Activated CD4-positive, alpha-beta T cell treated with anti-CD3 and anti-CD28 coated beads for 36 hours (primary cell): ENCODE data around the gene ARPP21. TPM values are rescaled to one million over a fixed set of nuclear protein-coding genes. Genes with fewer than 3 reads are reported as not detected.
"Not testable (repeated sequence)": the region's sequence is repeated elsewhere in the genome, so short reads cannot be mapped to it uniquely, and the experiment has no call there.

Source experiments
- ATAC-seq: fragments of 200-7000 bp; cut with Tn5 transposase; one replicate; pipeline ENCODE4 v1.10.0; 2021; ENCODE audit warnings: mild to moderate bottlenecking, moderate library complexity
- CTCF ChIA-PET: fragments of 350-600 bp; sonication (Branson Sonifier 250); formaldehyde crosslinking; loops from one replicate; lab custom pipeline; 2021; ENCODE audit warnings: antibody characterized with exemption; lab: Charles Lee
- POLR2A ChIA-PET: fragments of 350-600 bp; sonication (Branson Sonifier 250); formaldehyde crosslinking; loops from one replicate; lab custom pipeline; 2021; ENCODE audit warnings: antibody characterized with exemption, inconsistent platforms; lab: Charles Lee
- DNase-seq: peaks from one replicate; pipeline ENCODE4 v3.0.0-alpha.2; 2020
- H3K27ac Mint-ChIP-seq: one replicate; pipeline ENCODE4 v1.8.0; 2021; ENCODE audit warnings: mixed read lengths
- H3K27me3 Mint-ChIP-seq: one replicate; pipeline ENCODE4 v1.8.0; 2021; ENCODE audit warnings: mixed read lengths
- H3K36me3 Mint-ChIP-seq: one replicate; pipeline ENCODE4 v1.8.0; 2021; ENCODE audit warnings: low read depth, mixed read lengths
- H3K4me1 Mint-ChIP-seq: one replicate; pipeline ENCODE4 v1.8.0; 2021; ENCODE audit warnings: mixed read lengths
- H3K4me3 Mint-ChIP-seq: one replicate; pipeline ENCODE4 v1.8.0; 2021; ENCODE audit warnings: mild to moderate bottlenecking, moderate library complexity, mixed read lengths
- H3K9me3 Mint-ChIP-seq: one replicate; pipeline ENCODE4 v1.8.0; 2021; ENCODE audit warnings: low read depth, mixed read lengths
- intact Hi-C, 2 experiments: fragments of 100-400 bp; cut with DNase I in 1 of 2; cut with micrococcal nuclease in 1 of 2; formaldehyde crosslinking; loops; one replicate each; pipeline versions ENCODE4 v1.14.2 to v1.15.1; 2022 to 2024; cut with DNase I, micrococcal nuclease
- total RNA-seq, 2 experiments: library from RNA; stranded (reverse); gene quantifications; one replicate each; pipeline ENCODE4 v1.2.3, GENCODE V29; 2021

Gene ARPP21
- total RNA-seq = not detected

DNA sequence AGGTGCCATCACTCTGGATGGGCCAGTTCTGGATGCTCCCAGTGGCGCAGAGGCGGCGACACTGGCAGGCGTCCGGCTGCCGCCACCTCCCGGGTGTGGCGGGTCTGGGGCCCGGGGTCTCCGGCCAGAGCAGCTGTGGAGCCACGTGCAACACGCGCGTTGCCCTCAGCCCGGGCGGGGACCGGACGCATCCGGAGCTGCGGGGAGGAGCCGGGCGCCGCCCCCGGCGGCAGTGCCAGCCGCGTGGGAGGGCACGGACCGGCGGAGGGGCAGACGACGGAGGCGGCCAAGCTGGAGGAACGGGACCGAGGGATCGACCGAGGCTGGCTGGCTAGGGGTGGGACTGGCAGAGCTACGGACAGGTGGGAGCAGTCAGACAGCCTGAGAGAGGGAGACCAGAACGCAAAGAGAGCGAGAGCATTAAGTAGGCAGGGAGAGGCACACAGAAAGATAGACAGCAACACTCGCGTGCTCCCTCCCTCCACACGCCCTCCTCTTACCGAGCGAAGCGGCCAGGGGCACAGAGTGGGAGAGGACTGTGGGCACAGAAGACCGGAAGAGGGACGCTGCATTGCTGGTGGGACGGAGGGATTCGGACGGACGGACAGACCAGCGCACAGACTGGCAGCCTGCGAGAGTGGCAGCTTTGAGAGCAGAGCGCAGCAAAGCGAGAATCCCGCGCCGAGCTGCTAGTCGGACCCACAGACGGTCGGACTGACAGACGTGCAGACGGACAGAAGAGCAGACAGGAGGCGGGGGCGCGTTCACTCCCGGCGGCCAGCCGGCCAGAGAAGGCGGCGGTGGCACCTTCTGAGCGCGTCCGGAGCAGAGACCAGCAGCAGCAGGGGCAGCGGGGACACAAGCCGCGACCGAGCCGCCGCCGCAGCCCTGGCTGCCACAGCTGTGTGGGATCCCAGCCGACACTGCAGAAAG, at the start of gene ARPP21:
Gene ARPP21, plus strand, starts transcription at position 272 of the 933 bp plus-strand sequence. CDS start 42,227 bp downstream, outside the sequence.
- Mint-ChIP-seq H3K9me3 (no peaks in the 10 kb centered on the region), H3K4me1 (peaks cover 12% of the 10 kb centered on the region), H3K27me3 (peaks cover 35% of the 10 kb centered on the region), H3K4me3 (peak within 1 kb of the TSS; percentile 67), H3K36me3 (no peaks in the 10 kb centered on the region), H3K27ac (no peak within 1 kb of the TSS)
- intact Hi-C loops = no loop called here
- ChIA-PET POLR2A (no interaction called here), CTCF (no interaction called here)
- ATAC-seq (peak; percentile 65), DNase-seq (peak; percentile 51)

DNA sequence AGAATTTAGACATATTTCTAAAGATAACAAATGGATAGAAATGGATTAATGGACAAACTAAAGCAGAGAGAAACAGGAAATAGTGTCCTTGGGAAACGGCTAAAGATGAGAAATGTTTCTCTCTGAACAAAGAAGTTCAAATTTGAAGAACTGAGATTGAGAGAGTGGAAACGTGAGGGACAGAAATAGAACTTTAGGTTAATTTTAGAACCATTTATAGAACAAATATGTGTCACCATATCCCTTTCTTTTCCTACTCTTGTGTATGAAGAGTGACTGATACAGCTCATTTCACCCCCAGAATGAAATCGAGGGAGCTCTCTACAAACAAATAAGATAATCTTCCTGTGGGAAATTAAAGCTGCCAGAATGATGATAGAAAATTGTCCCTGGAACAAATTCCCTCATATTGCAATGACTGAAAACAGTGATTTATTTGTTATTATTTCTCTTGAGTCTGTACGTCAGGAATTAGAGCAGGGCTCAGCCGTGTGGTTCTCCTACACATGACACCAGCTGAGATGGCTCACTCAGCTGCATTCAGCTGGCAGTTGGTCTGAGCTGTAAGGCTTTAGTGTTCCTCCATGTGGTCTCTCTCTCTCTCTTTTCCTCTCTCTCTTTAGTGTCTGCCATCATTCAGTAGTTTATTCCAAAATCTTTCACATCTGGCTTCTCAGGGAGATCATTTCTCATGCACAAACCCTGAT, 46.6 kb upstream of the ARPP21 start:
- H3K4me3 Mint-ChIP-seq = no peak overlapping the region
- DNase-seq (no peak), ATAC-seq (no peak)
- H3K27ac Mint-ChIP-seq = no peak overlapping the region
- H3K4me1 Mint-ChIP-seq = no peaks in the 10 kb centered on the region
- no peaks in the 10 kb centered on the region for H3K27me3 Mint-ChIP-seq
- ChIA-PET POLR2A (no interaction called here), CTCF (no interaction called here)
- intact Hi-C loops = no loop called here
- no peaks in the 10 kb centered on the region for H3K36me3 Mint-ChIP-seq
- H3K9me3 Mint-ChIP-seq = peaks cover 4% of the 10 kb centered on the region

DNA sequence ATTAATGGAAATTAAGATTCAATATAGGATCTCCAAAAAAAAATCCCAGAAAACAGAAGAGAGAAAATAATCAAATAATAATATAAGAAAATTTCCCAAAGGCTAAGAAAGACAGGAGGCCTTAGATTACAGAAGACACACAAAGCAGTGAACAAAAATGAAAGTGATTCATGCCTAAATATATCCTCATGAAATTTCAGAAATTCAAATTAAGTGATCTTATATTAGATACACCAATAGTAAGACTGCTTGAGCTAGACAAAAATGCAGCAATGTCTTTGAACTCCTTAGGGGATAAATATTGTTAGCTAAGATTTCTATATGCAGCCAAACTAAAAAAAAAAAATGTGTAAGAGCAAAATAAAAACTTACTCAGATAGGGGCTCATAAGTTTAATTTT, 44.6 kb upstream of the ARPP21 start:
- ATAC-seq = no peak
- DNase-seq = no peak
- no peaks in the 10 kb centered on the region for H3K4me1 Mint-ChIP-seq
- ChIA-PET POLR2A (no interaction called here), CTCF (interaction anchor here (0.6 kb wide), 1 partner anchor 15 kb away, joined by 3 read pairs; no protein-coding TSS in a partner anchor)
- intact Hi-C loops = no loop called here
- no peak overlapping the region for H3K27ac Mint-ChIP-seq
- H3K4me3 Mint-ChIP-seq = no peak overlapping the region
- no peaks in the 10 kb centered on the region for H3K36me3 Mint-ChIP-seq
- H3K27me3 Mint-ChIP-seq = no peaks in the 10 kb centered on the region
- H3K9me3 Mint-ChIP-seq = no peaks in the 10 kb centered on the region

DNA sequence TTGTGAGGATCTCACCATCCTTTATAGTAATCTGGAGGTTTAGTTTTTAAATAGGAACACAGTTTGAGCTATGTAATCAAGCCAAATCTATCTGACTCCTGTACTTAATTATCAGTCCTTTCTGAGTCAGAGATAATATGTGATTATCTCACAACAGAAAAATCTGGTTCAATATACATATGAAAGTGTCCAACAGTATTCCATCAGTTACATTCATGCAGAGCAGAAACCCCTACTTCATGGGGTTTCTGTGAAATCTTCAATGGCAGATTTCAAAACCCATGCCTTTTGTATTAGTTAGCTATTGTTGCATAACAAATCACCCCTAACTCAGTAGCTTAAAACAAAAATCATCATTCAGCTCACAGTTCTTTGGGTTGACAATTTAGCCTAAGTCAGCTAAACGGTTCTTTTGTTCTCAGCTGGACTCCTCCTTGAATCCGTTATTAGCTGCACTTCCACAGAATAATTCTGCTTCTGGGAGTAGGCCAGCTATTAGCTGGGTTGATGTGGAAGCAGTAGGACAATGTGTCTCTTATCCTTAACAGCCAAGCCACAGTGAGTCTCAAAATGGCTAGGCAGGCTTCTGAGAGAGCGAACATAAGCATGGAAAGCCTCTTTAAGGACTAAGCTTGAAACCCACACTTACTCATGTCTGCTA, 42.9 kb upstream of the ARPP21 start:
- ATAC-seq = no peak
- H3K27me3 Mint-ChIP-seq = no peaks in the 10 kb centered on the region
- H3K4me1 Mint-ChIP-seq = no peaks in the 10 kb centered on the region
- no peaks in the 10 kb centered on the region for H3K36me3 Mint-ChIP-seq
- no peak for DNase-seq
- no peak overlapping the region for H3K27ac Mint-ChIP-seq
- ChIA-PET CTCF (no interaction called here), POLR2A (interaction anchor here (0.6 kb wide), 1 partner anchor 188 kb away, joined by 3 read pairs; no protein-coding TSS in a partner anchor)
- H3K4me3 Mint-ChIP-seq = no peak overlapping the region
- intact Hi-C loops = no loop called here
- no peaks in the 10 kb centered on the region for H3K9me3 Mint-ChIP-seq

DNA sequence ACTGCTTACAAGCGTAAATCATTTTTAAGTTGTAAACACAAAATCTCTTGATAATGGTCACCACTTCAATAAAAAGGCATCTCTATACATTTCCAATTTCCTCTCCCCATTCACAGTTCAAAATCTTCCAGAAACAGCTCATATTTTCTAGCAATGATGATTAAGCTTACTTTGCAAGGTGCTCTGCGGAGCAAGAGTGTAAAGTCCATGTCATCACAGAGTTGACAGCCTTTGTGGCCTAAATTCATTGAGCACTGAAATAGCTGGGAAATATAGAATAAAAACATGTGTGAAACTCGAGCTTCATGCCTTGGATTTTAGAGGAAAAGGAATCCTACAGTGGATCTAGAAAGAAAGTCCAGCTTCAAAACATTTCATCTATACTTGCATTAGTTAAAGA, 41.8 kb upstream of the ARPP21 start:
- Mint-ChIP-seq H3K36me3 (no peaks in the 10 kb centered on the region), H3K9me3 (no peaks in the 10 kb centered on the region), H3K4me1 (no peaks in the 10 kb centered on the region), H3K4me3 (no peak overlapping the region), H3K27ac (no peak overlapping the region), H3K27me3 (no peaks in the 10 kb centered on the region)
- intact Hi-C loops = no loop called here
- ATAC-seq (no peak), DNase-seq (no peak)
- ChIA-PET CTCF (no interaction called here), POLR2A (no interaction called here)

DNA sequence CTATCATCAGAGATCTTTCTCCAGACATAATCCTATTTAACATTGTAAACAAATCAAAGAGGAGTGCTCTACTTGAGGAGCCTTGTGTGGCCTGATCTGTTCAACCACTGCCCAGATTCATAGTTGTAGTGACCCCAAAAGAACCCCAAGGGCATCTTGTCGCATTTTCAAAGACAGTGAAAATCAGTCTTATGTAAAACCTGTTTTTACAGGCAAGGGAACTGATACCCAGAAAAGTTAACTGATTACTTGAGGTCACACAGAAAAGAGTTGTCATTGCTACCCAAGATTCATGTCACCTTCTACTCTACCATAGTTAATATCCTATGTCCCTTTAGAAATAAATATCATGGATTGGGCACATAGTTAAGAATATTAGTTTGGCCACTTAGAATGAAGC, 40.5 kb upstream of the ARPP21 start:
- Mint-ChIP-seq H3K27ac (no peak overlapping the region), H3K4me3 (no peak overlapping the region), H3K9me3 (no peaks in the 10 kb centered on the region), H3K4me1 (no peaks in the 10 kb centered on the region), H3K27me3 (no peaks in the 10 kb centered on the region), H3K36me3 (no peaks in the 10 kb centered on the region)
- DNase-seq (no peak), ATAC-seq (no peak)
- intact Hi-C loops = no loop called here
- CTCF ChIA-PET = no interaction called here
- POLR2A ChIA-PET = no interaction called here

DNA sequence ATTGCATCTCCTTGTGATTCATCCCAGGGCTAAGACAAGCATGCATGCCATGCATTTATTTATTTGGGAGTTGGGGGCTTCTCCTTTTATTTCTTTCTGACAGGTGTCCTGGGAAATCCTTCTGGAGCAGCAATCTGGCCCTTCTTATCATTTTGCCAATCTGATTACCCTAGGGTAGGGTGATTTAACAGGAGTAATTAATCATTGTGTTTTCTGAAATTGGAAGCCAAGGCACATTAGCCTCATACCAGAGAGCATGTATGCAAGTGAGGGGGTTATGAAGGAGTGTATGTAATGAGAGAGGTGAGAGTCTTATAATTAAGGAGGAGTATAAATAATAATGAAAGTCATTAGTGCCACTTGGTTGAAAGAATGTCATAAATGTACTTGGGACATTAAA, 37.4 kb upstream of the ARPP21 start:
- ChIA-PET CTCF (no interaction called here), POLR2A (no interaction called here)
- intact Hi-C loops = no loop called here
- H3K4me3 Mint-ChIP-seq = no peak overlapping the region
- no peaks in the 10 kb centered on the region for H3K4me1 Mint-ChIP-seq
- peaks cover 2% of the 10 kb centered on the region for H3K9me3 Mint-ChIP-seq
- H3K36me3 Mint-ChIP-seq = no peaks in the 10 kb centered on the region
- ATAC-seq (no peak), DNase-seq (no peak)
- H3K27ac Mint-ChIP-seq = no peak overlapping the region
- no peaks in the 10 kb centered on the region for H3K27me3 Mint-ChIP-seq

- DNase-seq (no peak), ATAC-seq (no peak)
- no peak overlapping the region for H3K27ac Mint-ChIP-seq
- ChIA-PET CTCF (no interaction called here), POLR2A (no interaction called here)
- H3K27me3 Mint-ChIP-seq = no peaks in the 10 kb centered on the region
- no peaks in the 10 kb centered on the region for H3K4me1 Mint-ChIP-seq
- no peak overlapping the region for H3K4me3 Mint-ChIP-seq
- intact Hi-C loops = no loop called here
- H3K9me3 Mint-ChIP-seq = peaks cover 2% of the 10 kb centered on the region
- no peaks in the 10 kb centered on the region for H3K36me3 Mint-ChIP-seq
These were observed 36.9 kb upstream of the ARPP21 start for GRCh38 chr3:35602395-35602936.

GRCh38 chr3:35616346-35616745, 23.0 kb upstream of the ARPP21 start:
- H3K36me3 Mint-ChIP-seq = no peaks in the 10 kb centered on the region
- no peak overlapping the region for H3K27ac Mint-ChIP-seq
- no peak for DNase-seq
- no peaks in the 10 kb centered on the region for H3K4me1 Mint-ChIP-seq
- ChIA-PET CTCF (no interaction called here), POLR2A (no interaction called here)
- no peaks in the 10 kb centered on the region for H3K27me3 Mint-ChIP-seq
- H3K9me3 Mint-ChIP-seq = no peaks in the 10 kb centered on the region
- intact Hi-C loops = no loop called here
- ATAC-seq = no peak
- H3K4me3 Mint-ChIP-seq = no peak overlapping the region

DNA sequence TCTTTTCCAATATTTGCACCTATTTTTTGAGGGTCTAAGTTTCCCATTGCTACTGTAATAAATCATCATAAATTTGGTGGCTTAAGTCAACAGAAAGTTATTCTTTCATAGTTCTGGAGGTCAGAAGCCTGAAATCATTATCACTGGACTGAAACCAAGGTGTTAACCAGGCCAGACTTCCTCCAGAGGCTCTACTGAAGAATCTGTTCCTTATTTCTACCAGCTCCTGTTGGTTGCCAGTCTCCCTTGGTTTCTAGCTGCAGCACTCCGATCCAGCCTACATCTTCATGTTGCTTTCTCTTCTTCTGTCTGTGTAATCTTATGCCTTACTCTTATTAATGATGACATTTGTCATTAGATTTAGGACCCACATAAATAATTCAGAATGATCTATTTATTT, 22.0 kb upstream of the ARPP21 start:
- no peaks in the 10 kb centered on the region for H3K27me3 Mint-ChIP-seq
- no peaks in the 10 kb centered on the region for H3K9me3 Mint-ChIP-seq
- H3K36me3 Mint-ChIP-seq = no peaks in the 10 kb centered on the region
- no peak overlapping the region for H3K4me3 Mint-ChIP-seq
- intact Hi-C loops = no loop called here
- DNase-seq = no peak
- H3K27ac Mint-ChIP-seq = no peak overlapping the region
- CTCF ChIA-PET = no interaction called here
- ATAC-seq = no peak
- H3K4me1 Mint-ChIP-seq = no peaks in the 10 kb centered on the region
- POLR2A ChIA-PET = no interaction called here

DNA sequence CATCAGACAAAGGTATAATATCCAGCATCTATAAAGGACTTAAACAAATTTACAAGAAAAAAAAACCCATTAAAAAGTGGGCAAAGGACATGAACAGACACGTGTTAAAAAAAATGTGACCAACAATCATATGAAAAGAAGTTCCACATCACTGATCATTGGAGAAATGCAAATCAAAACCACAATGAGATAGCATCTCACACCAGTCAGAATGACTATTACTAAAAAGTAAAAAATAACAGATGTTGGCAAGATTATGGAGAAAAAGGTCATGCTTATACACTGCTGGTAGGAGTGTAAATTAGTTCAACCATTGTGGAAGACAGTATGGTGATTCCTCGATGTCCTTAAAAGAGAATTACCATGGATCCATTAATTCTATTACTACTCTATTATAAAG, 19.1 kb upstream of the ARPP21 start:
- H3K27me3 Mint-ChIP-seq, H3K9me3 Mint-ChIP-seq, intact Hi-C loops, ATAC-seq, POLR2A ChIA-PET, H3K4me1 Mint-ChIP-seq, CTCF ChIA-PET, H3K36me3 Mint-ChIP-seq, H3K27ac Mint-ChIP-seq, DNase-seq, H3K4me3 Mint-ChIP-seq: not testable (repeated sequence)
